Measurements from ENCODE around the gene PHKG2.

The PHKG2 gene

DNA sequence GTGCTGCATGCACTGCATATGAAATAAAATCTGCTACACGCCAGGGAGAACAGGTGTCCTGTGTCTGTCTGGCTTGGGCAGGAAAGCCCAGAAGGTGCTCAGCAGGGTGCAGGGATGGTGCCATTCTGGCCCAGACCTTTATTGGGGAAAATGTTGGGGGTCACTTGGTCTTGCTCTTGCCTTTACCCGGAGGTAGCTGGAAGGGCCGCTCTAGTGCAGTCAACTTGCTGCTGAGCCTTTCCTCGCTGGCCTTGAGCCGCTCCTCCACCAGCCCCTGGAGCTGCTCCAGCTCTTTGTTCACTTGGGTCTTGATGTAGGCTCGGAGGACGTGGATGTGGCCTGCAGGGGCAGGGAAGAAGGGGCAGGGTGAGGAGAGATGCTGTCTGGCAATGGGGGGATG lies 9.1 kb downstream of the PHKG2 start:
- no peak for DNase-seq (ENCODE audit: low read depth)

DNA sequence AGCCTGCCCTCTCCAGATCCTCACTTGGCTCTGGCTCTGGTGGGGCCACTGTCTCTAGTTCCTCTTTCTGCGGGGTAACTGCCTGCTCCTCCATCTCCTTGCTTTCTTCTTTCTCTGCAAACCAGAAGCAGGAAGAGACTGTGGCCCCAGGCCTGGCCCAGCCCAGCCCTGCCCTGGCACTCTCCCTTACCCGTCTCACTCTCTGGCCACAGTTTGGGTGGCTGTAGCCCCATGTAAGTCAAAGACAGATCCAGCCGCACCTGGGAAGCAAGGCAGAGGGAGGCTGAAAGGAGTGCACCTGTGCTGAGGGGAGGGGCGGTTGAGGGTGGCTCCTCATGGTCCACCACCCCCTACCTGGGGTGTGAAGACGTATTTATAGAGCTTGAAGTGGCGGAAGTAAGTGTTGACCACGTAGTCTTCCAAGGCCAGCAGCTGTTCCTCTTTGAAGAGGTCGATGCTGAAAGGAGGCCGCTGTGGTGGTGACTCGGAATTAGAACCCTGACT lies 10.8 kb downstream of the PHKG2 start:
- no peak for DNase-seq (ENCODE audit: low read depth)

DNA sequence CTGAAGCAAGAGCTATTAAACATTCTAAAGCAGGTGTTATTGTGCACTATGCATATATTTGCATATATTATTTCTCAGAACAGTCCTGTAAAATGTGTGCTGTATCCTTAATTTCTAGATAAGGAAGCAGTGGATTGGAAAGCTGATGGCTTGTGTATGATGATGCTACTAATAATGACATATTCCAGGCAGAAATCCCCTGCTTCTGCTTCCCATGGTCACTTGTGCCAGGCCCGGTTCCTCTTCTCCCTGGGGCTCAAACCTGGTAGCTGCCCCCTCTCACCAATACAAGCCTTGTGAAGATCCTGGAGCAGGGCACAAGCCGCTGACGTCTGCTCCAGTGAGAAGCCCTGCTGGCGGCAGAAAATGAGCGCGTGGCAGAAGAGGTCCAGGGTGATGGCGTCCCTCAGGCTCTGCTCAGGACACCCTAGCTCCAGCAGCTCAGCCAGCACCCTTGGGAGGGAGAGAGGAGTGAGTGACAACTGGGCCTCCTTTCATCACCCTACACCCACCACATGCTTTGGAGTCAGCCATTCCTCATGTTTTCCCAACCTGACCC lies 11.9 kb downstream of the PHKG2 start:
- no peak for DNase-seq (ENCODE audit: low read depth)

DNA sequence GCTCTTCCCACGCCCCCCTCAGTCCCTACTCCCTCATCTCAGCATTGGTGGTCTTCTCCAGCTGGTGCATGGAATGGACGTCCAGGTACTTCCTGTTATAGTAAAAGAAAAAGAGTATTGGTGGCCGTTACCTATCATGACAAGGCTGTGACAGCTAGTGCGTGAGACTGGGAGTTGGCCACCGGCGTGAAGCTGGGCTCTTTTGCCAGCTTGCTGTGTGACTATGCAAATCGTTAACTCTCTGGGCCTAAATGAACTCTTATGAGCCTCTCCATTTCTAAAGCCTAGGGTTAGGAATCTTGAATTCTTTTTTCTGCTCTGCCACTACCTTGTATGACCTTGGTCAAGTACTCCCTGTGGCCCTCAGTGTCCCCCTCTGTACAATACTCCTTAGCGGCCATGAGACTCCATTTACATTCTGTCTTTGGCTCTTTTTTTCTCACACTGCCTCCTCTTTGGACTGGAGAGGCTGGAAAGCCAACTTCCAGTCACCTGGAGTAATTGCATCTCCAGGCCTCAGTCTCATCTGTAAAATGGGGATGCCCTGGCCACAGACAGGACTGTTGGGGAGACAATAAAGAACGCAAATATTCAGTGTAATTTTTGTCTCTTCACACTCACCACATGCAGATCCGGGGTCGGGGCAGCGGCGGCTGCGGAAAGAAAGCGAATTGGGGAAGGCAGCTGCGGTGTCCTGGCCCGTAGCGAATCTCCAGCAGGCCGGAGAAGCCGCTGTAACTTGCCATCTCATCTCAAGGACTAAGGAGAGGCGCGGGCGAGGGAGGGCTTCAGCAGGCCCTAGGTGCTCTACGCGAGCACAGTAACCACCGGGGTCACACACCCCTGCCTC lies 12.6 kb downstream of the PHKG2 start:
- no peak for DNase-seq (ENCODE audit: low read depth)

DNA sequence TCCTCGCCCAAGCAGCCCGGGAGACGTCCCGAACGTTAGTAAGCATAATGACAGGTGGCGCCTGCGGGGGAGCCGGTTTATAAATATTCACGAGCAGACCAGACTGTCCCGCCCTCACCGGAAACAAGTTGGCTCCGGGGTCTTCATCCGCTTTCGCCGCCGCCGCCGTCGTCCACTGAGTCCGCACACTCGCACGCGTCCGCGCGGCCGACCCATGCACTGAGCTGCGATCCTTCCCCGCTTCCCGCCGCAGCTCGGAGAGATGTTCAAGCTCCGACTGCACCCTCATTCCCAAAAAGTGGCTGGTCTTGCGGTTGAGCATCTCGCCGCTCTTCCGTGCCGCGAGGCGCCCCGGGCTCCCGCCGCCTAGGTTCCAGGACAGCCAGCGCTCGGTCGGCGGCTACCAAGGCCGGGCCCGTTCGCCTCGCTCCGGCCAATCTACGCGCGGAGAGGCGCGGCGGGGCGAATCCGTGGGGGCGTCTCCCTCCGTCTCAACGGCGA lies 13.3 kb downstream of the PHKG2 start:
- DNase-seq (ENCODE audit: low read depth) = no peak

DNA sequence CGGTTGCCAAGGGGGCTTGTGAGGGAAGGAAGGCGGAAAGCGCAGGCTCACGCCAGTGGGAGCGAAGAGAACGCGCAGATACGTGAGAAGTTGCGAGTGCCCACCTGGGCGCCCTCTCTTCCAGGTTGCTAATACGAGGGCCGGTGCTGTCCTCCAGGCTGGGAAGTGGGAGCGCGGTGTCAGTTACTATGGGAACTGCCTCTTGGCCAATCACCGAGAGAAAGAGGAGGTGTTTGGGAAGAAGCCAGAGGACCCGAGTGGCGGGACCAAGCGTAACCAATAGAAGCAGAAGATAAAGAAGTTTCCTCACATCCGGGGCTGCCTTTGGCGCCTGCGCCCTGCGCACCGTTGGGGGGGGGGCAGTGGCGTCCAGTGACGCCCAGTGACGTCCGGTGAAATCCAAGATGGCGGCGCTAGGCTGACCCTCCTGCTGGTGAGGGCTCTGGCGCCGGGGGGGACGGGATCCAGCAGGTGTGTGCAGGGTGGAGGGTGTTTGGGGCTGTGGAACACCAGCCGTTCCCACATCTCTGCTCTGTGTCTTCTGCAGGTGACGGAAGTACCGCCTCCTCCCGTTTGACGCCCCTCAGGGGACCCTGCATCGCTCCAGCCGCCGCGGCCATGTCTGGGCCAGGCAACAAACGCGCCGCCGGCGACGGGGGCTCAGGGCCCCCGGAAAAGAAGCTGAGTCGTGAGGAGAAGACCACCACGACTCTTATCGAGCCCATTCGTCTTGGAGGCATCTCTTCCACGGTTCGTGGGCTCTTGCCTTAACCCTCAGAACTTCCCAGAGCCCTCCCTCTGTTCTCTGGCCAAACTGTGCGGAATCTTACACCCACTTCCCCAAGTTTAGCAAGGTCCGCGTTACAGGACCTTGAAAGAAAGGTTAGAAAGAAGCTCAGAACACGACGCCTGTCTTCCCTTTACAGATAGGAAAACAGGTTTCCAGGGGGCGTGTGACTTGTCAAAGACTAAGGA lies 14.0 kb downstream of the PHKG2 start, which contains the start of the genes CFAP119 and RNF40:
Gene CFAP119, minus strand, starts transcription at position 135 of the 975 bp plus-strand sequence. CDS start 314 bp downstream, outside the sequence.
Gene RNF40, plus strand, starts transcription at position 395 of the 975 bp plus-strand sequence. Its CDS starts 224 bp downstream, at position 619.
- DNase-seq (ENCODE audit: low read depth) = peak; percentile 88

DNA sequence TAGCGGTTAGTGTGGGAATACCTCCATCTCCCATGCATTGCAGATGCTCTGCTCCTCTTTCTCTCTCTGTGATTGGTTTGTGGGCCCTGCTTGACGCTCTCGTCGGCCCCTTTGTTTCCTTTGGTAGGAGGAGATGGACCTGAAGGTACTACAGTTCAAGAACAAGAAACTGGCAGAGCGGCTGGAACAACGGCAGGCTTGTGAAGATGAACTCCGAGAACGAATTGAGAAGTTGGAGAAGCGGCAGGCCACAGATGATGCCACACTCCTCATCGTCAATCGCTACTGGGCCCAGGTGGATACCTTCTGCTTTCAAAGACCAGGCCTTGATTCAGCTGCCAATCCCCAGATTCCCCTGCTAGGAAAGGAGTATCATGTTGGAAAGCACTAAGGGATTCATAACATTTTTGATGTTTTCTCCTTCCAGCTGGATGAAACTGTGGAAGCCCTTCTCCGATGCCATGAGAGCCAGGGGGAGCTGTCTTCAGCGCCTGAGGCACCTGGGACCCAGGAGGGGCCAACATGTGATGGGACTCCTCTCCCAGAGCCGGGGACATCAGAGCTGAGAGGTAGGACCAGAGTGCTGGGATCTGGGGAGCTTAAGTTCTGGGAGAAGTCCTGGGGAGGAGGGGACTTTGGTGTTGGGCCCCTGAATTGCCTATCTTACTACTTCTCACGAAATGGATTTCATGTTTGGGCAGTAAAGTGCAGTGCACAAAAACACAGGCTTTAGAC lies 14.9 kb downstream of the PHKG2 start:
- no peak for DNase-seq (ENCODE audit: low read depth)

DNA sequence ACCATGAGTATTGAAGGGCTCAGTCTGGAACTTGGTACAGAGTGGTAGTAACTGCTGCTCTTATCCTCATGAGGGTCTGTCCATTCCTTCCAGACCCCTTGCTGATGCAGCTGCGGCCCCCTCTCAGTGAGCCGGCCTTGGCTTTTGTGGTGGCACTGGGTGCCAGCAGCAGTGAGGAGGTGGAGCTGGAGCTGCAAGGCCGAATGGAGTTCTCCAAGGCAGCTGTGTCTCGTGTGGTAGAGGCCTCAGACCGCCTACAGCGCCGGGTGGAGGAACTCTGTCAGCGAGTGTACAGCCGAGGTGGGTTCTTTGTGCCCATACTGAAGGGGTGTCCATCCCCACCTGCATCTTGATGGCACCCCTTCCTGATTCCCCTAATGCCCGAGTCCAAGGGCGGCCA lies 15.9 kb downstream of the PHKG2 start:
- no peak for DNase-seq (ENCODE audit: low read depth)

DNA sequence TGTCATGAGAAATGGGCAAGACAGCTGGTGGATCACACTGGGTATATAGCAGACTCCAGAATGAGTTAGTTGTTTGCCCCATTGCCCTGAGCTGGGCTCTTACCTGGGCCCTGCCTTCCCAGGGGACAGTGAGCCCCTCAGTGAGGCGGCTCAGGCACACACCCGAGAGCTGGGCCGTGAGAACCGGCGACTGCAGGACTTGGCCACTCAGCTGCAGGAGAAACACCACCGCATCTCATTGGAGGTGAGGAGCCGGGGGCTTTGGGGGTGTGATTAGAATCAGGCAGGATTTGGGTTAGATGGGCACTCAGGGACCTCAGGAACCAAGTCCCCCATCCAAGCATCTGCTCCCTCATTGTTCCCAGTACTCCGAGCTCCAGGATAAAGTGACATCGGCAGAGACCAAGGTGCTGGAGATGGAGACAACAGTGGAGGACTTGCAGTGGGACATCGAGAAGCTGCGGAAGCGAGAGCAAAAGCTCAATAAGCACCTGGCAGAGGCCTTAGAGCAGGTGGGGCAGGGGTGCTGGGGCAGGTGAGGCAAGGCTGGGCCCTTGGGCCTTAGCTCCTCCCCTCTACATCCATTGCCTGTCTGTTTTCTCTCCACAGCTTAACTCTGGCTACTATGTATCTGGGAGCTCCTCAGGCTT lies 16.7 kb downstream of the PHKG2 start:
- no peak for DNase-seq (ENCODE audit: low read depth)

DNA sequence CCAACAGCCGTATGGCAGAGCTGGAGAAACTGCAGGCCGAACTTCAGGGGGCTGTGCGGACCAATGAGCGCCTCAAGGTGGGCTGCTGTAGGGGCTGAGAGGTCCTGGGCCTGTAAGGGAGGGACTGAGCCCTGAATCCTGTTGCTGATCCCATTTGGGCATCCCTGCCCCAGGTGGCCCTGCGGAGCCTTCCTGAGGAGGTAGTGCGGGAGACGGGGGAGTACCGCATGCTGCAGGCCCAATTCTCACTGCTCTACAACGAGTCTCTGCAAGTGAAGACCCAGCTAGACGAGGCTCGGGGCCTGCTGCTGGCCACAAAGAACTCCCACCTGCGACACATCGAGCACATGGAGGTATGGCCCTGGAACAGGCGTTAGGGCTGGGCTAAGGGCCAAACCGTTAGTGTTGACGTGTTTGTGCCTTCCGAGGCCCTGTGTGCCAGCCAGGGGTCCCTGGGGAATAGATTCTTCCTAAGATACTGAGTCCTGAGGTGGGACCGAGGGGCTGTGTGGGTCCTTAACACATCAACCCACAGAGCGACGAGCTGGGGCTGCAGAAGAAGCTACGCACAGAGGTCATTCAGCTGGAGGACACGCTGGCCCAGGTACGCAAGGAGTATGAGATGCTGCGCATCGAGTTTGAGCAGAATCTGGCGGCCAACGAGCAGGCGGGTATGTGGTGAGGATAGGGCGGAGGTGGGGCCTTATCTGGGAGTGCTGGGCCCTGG lies 18.1 kb downstream of the PHKG2 start:
- DNase-seq (ENCODE audit: low read depth) = no peak

DNA sequence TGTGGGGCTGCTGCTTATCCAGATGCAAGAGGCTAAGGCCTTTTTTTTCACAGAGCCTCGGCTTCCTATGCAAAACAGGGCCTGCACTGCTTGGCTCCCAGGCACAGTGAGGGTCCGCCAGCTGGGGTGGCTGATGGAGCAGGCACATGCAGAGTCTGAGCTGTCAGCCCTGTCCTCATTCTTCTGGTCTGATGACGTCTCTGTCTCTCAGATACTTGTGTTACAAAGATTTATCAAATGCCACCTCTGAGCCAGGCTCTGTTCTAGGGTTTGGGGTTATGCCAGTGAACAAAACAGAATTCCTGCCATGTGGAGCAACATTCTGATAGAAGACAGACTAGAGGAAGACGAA lies 18.7 kb downstream of the PHKG2 start:
- no peak for DNase-seq (ENCODE audit: low read depth)

DNA sequence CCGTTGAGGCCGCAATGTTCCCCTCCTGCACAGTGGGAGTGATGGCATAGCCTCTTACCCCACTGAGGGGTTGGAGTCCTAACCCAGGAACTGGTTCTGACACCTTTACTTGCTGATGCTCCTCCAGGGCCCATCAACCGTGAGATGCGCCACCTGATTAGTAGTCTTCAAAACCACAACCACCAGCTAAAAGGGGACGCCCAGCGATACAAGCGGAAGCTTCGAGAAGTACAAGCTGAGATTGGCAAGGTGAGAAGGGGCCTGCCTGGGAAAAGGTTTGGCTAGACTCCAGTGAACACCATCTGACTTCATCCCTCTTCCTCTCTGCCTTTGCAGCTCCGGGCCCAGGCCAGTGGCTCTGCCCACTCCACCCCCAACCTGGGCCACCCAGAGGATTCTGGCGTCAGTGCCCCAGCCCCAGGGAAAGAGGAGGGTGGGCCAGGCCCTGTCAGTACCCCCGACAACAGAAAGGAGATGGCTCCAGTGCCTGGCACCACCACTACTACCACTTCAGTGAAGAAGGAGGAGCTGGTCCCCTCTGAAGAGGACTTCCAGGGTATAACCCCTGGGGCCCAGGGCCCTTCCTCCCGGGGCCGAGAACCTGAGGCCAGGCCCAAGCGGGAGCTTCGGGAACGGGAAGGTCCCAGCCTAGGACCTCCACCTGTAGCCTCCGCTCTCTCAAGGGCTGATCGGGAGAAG lies 19.7 kb downstream of the PHKG2 start:
- DNase-seq (ENCODE audit: low read depth) = no peak

DNA sequence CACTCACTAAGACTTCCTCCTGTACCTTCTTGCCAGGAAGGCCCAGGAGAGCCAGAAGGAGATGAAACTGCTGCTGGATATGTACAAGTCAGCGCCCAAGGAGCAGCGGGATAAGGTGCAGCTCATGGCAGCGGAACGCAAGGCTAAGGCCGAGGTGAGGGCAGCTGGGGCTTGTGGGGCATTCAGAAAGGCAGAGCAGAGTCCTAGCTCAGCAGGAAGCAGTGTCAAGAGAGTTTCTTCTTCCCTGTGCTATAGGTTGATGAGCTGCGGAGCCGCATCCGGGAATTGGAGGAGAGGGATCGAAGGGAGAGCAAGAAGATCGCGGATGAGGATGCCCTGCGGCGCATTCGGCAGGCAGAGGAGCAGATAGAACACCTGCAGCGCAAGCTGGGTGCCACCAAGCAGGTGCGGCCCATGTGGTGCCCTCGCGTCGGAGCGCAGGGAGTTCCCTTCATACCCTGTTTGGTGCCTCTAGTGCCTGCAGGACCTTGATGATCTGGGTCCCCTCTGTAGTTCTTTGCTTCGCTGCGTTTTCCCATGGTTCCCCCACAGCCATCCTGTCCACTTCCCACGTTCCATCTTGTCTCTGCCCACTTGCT lies 20.5 kb downstream of the PHKG2 start:
- no peak for DNase-seq (ENCODE audit: low read depth)

DNA sequence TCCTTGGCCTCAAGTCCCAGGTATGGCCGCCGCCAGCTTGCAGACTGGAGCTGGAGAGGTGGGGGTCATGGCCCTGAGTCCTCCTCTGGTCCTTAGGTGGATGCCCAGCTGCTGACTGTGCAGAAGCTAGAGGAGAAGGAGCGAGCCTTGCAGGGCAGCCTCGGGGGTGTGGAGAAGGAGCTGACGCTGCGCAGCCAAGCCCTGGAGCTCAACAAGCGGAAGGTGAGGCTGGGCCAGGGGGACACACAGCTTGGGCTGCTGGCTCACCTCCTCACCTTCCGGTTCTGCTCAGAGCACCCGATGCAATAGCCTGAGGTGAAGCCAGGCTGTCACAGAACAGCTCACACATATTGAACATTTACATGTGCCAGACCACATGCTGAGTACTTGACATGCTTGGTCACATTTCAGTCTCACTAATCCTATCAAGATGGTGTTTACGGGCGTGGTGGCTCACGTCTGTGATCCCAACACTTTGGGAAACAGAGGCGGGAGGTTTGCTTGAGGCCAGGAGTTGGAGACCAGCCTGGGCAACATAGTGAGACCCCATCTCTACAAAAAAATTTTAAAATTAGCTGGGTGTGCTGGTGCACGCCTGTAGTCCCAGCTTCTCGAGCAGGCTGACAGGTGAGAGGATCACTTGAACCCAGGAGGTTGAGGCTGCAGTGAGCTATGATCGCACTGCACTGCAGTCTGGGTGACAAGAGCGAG lies 21.3 kb downstream of the PHKG2 start:
- no peak for DNase-seq (ENCODE audit: low read depth)

DNA sequence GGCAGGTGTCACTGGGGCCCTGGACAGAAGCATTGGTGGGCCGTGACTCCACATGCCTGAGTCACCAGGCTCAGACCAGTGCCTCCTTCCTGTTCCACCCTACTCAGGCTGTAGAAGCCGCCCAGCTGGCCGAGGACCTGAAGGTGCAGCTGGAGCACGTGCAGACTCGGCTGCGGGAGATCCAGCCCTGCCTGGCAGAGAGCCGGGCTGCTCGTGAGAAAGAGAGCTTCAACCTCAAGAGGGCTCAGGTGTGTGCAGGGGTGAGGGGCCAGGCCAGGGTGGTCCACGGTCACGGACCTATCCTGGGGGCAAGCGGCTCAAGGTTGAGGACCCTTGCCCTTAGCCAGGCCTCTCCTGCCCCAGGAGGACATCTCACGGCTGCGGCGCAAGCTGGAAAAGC lies 23.5 kb downstream of the PHKG2 start:
- no peak for DNase-seq (ENCODE audit: low read depth)

DNA sequence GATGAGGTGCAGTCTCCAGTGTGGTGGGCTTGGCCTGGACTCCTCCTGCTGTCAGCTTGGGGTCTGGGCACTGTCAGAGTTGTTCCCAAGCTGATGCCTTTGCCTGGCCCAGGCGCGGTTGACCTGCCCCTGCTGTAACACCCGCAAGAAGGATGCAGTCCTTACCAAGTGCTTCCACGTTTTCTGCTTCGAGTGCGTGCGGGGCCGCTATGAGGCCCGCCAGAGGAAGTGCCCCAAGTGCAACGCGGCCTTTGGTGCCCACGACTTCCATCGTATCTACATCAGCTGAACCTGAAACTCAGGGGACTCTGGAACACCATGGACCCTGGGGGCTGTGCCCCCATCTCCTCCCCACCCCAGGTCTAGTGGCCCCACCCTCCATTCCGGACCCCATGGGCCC lies 25.6 kb downstream of the PHKG2 start:
- DNase-seq (ENCODE audit: low read depth) = no peak

DNA sequence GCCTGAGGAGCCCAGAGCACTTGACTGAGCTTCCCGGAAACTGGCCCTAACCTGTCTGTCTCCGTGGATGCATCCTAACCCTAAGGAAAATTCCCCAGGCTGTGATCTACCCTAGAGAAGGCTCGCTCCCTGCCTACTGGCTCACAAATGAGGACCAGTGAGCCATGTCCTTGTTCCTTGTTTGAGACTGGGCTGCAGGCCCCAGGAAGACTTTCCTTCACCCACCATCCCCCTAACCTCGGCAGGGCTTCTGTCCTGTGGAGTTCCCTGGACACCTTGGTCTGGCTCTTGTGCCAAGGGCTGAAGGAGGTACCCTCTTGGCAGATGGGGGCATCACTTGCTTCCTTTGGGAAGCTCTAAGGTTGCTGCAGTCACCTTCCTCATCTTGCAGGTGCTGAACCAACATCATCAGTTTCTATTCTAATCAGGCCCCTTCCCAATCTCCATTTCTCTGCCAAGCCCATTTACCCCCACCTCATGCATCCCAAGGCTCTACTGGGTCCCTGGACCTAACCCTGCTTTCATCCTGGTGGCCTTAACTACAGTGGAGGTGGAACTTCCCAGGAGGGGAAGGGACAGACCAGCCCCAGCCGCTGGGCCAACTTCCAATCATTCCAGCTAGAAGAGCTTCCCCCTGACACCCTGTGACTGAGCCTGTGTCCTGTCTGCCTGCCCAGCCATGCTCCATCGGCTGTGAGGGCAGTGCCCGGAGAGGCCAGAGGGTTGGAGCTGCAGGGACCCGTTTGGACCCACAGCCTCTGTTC lies 26.3 kb downstream of the PHKG2 start:
- no peak for DNase-seq (ENCODE audit: low read depth)

DNA sequence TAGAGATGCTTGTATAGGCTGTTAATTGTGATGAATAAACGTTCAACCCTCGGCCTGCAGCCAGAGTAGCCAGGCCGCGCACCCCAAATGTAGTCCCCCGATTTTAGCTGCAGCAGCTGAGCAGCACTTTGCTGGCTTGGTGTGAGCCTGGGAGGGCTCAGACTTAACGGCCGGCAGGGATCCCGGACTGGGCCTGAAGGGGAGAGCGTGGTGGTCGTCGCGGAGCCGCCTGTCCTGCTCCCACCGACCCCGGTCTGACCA lies 26.8 kb downstream of the PHKG2 start:
- DNase-seq (ENCODE audit: low read depth) = no peak

Data from activated T-helper 9 cell treated with anti-CD3 and anti-CD28 coated beads, Interleukin-2, amount 50 U/mL, for 16 hours (primary cell).